ENCODE measurements around the gene ASXL2.

ASXL2 gene

GRCh38 chr2:25685741-25686140 lies 192.5 kb downstream of the ASXL2 start:
- no peak for DNase-seq (ENCODE audit: low spot score)

GRCh38 chr2:25684577-25685473 lies 193.5 kb downstream of the ASXL2 start:
- DNase-seq (ENCODE audit: low spot score) = no peak
- TF ChIP-seq CTCF (IDR thresholded peaks at IDR 0.05; ENCODE audit: extremely low read depth, insufficient read depth, missing control alignments) = no peak
- in situ Hi-C loops (cut with MboI; ENCODE audit: low pct_unique_long_range_greater_than_20kb, low sequenced_read_pairs, unreplicated experiment) = no loop called here

More at GRCh38 chr2:25685741-25686140, 192.5 kb downstream of the ASXL2 start:
- in situ Hi-C loops (cut with MboI; ENCODE audit: low pct_unique_long_range_greater_than_20kb, low sequenced_read_pairs, unreplicated experiment) = no loop called here
- no peak for TF ChIP-seq CTCF (IDR thresholded peaks at IDR 0.05; ENCODE audit: extremely low read depth, insufficient read depth, missing control alignments)
